Measurements from ENCODE around the gene EIF3J. TPM values are rescaled to one million over a fixed set of nuclear protein-coding genes. Genes with fewer than 3 reads are reported as not detected.
A peak's percentile ranks its signal among the peaks of the same experiment; 100 is the strongest.

Gene EIF3J
- total RNA-seq, 4 donors from 2014 or later = 46.2 to 60.6 (median 53.7) TPM

DNA sequence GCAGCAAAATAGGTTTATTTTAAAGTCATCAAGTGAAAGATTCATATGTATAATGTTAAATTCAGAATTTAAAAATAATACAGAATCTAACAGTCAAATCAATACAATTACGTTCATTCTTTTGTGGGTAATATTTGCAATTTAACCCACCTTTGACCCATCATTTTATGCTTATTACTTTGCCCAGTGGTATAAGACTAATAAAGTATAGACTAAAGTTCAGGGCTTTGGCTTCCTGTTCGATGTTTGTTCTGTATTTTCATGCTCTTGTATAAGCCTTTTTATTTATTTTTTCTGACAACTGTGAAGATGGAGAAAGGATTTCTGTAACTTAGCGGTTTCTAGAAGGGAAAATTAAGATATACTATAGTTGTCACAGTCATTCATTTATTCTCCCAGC lies 44.3 kb upstream of the EIF3J start:
- no peak for DNase-seq (ENCODE audit: extremely low spot score)
- H3K4me1 ChIP-seq = peaks cover 0 to 13% (median 0%) of the 10 kb centered on the region in 4 donors
- H3K36me3 ChIP-seq = peaks cover 2 to 84% (median 37%) of the 10 kb centered on the region in 4 donors
- WGBS = 74% methylated on average over 3 of the region's 3 CpGs
- intact Hi-C loops (cut with DNase I) = no loop called here
- H3K27me3 ChIP-seq = no peaks in the 10 kb centered on the region
- H3K4me3 ChIP-seq = no peak overlapping the region
- no peaks in the 10 kb centered on the region for H3K9me3 ChIP-seq
- H3K27ac ChIP-seq (replicated peaks in 1 of 4) = no peak overlapping the region
- TF ChIP-seq, protein P1, sequence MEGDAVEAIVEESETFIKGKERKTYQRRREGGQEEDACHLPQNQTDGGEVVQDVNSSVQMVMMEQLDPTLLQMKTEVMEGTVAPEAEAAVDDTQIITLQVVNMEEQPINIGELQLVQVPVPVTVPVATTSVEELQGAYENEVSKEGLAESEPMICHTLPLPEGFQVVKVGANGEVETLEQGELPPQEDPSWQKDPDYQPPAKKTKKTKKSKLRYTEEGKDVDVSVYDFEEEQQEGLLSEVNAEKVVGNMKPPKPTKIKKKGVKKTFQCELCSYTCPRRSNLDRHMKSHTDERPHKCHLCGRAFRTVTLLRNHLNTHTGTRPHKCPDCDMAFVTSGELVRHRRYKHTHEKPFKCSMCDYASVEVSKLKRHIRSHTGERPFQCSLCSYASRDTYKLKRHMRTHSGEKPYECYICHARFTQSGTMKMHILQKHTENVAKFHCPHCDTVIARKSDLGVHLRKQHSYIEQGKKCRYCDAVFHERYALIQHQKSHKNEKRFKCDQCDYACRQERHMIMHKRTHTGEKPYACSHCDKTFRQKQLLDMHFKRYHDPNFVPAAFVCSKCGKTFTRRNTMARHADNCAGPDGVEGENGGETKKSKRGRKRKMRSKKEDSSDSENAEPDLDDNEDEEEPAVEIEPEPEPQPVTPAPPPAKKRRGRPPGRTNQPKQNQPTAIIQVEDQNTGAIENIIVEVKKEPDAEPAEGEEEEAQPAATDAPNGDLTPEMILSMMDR (IDR thresholded peaks at IDR 0.05) = no peak
- TF ChIP-seq EP300 (IDR thresholded peaks at IDR 0.05) = no peak
- no peak for TF ChIP-seq POLR2AphosphoS5 (IDR thresholded peaks at IDR 0.05)
- no peak for TF ChIP-seq POLR2A (IDR thresholded peaks at IDR 0.05; ENCODE audit: low read depth)

- no peak overlapping the region for H3K27ac ChIP-seq (replicated peaks in 1 of 4)
- DNase-seq (ENCODE audit: extremely low spot score) = no peak
- TF ChIP-seq POLR2AphosphoS5 (IDR thresholded peaks at IDR 0.05) (no peak), POLR2A (IDR thresholded peaks at IDR 0.05; ENCODE audit: low read depth) (no peak), EP300 (IDR thresholded peaks at IDR 0.05) (no peak)
- TF ChIP-seq, protein P1 (IDR thresholded peaks at IDR 0.05) = no peak
- H3K4me3 ChIP-seq = no peak overlapping the region
- H3K4me1 ChIP-seq = peaks cover 0 to 3% (median 0%) of the 10 kb centered on the region in 4 donors
- intact Hi-C loops (cut with DNase I) = no loop called here
- no peaks in the 10 kb centered on the region for H3K9me3 ChIP-seq
- peaks cover 0 to 89% (median 47%) of the 10 kb centered on the region in 4 donors for H3K36me3 ChIP-seq
- no peaks in the 10 kb centered on the region for H3K27me3 ChIP-seq
- 94% methylated on average over 7 of the region's 8 CpGs for WGBS
Observed at GRCh38 chr15:44495562-44495961, 41.4 kb upstream of the EIF3J start.

GRCh38 chr15:44500555-44500954 lies 36.4 kb upstream of the EIF3J start:
- Histone ChIP-seq H3K27ac (replicated peaks in 1 of 4) (no peak overlapping the region), H3K36me3 (peaks cover 8 to 69% (median 53%) of the 10 kb centered on the region in 4 donors), H3K4me1 (peaks cover 0 to 3% (median 0%) of the 10 kb centered on the region in 4 donors), H3K4me3 (no peak overlapping the region), H3K9me3 (no peaks in the 10 kb centered on the region), H3K27me3 (no peaks in the 10 kb centered on the region)
- intact Hi-C loops (cut with DNase I) = loop anchor here (5.0 kb wide), 1 partner anchor 73 kb away; the partner anchor contains the start of gene CTDSPL2
- 78% methylated on average over 3 of the region's 3 CpGs for WGBS
- TF ChIP-seq POLR2AphosphoS5 (IDR thresholded peaks at IDR 0.05) = no peak
- no peak for DNase-seq (ENCODE audit: extremely low spot score)

DNA sequence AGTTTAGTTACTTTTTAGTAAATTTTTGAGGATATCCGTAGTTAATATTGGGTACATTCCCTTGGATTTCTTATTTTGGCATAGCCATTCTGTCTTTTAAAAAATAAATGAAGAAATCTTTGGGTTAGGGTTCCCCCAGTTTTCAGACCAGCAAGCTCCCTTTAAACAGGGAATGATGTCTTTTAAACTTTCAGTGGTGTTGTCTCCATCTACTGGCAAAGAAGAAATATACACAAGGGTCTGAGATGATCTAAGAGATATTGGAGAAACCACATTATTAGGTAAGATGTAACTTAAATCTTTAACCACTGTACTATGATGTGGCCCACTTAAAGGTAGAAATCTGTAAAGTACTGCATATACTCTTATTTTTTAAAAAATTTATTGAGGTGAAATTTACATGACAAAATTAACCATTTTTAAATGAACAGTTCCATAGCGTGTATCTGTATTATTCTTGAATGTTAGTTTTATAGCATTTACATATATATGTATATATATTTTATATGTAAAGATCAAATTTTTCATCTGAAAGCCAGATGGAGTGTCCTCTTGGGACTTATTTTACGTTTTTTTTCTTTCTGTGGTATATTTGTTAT lies 35.1 kb upstream of the EIF3J start:
- H3K27me3 ChIP-seq = no peaks in the 10 kb centered on the region
- H3K27ac ChIP-seq (replicated peaks in 1 of 4) = no peak overlapping the region
- H3K9me3 ChIP-seq = no peaks in the 10 kb centered on the region
- peaks cover 8 to 60% (median 49%) of the 10 kb centered on the region in 4 donors for H3K36me3 ChIP-seq
- WGBS = 79% methylated on average over 3 of the region's 3 CpGs
- DNase-seq (ENCODE audit: extremely low spot score) = no peak
- H3K4me1 ChIP-seq = peaks cover 0 to 3% (median 0%) of the 10 kb centered on the region in 4 donors
- TF ChIP-seq POLR2AphosphoS5 (IDR thresholded peaks at IDR 0.05) (no peak), POLR2A (IDR thresholded peaks at IDR 0.05; ENCODE audit: low read depth) (no peak), EP300 (IDR thresholded peaks at IDR 0.05) (no peak)
- TF ChIP-seq, protein P1 (IDR thresholded peaks at IDR 0.05) = peak; percentile 46 to 70 (median 56)
- no peak overlapping the region for H3K4me3 ChIP-seq
- intact Hi-C loops (cut with DNase I) = loop anchor here (5.0 kb wide), 1 partner anchor 75 kb away; the partner anchor contains the start of gene CTDSPL2

DNA sequence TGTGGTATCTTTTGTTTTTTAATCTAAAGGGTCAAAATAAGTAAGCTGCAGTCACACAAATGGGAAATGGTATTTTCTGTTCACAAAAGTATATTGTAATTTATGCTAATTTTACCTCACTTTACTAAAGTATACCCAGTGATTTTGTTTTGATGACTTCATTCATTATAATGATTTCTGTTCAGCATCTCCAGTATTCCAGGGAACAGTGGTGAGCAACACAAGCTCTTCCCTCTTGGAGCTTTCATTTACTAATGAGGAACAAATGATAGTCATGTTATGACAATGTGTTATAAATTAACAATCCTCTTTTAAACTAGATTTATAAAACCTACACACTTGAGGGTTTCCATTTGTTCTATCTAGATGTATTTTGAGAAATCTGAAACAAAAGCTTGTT lies 20.5 kb upstream of the EIF3J start:
- intact Hi-C loops (cut with DNase I) = no loop called here
- Histone ChIP-seq H3K27me3 (no peaks in the 10 kb centered on the region), H3K4me3 (no peak overlapping the region), H3K36me3 (peaks cover 15 to 50% (median 29%) of the 10 kb centered on the region in 4 donors), H3K9me3 (no peaks in the 10 kb centered on the region), H3K4me1 (no peaks in the 10 kb centered on the region), H3K27ac (replicated peaks in 1 of 4) (no peak overlapping the region)
- no peak for TF ChIP-seq POLR2A (IDR thresholded peaks at IDR 0.05; ENCODE audit: low read depth)
- TF ChIP-seq EP300 (IDR thresholded peaks at IDR 0.05) = no peak
- TF ChIP-seq, protein P1 (IDR thresholded peaks at IDR 0.05) = no peak
- TF ChIP-seq POLR2AphosphoS5 (IDR thresholded peaks at IDR 0.05) = no peak
- no peak for DNase-seq (ENCODE audit: extremely low spot score)
